Gastrocnemius medialis (tissue), 4 donors: Measurements from ENCODE around the gene FCMR. TPM values are rescaled to one million over a fixed set of nuclear protein-coding genes. Genes with fewer than 3 reads are reported as not detected.
A peak's percentile ranks its signal among the peaks of the same experiment; 100 is the strongest.

Source experiments
- ATAC-seq, 2 donors: fragments of 150-250 bp; one replicate each; pipeline ENCODE4 v1.9.1; 2016
- DNase-seq, 2 donors: peaks; one replicate each; pipeline ENCODE4 v3.0.0-alpha.2; 2019
- H3K27ac ChIP-seq, 4 donors: fragments of 200-600 bp; sonication (generic); 1 replicate in 1 of 4; 2 replicates in 3 of 4; pipeline ENCODE4 v1.5.1; 2016 to 2018; ENCODE audit warnings: mild to moderate bottlenecking in 2 of 4, moderate library complexity in 1 of 4
- H3K27me3 ChIP-seq, 3 donors: fragments of 200-600 bp; sonication (generic) in 2 of 3; 1 replicate in 1 of 3; 2 replicates in 2 of 3; pipeline versions ENCODE4 v1.5.1 to v1.6.0; 2016 to 2019; ENCODE audit warnings: mild to moderate bottlenecking in 1 of 3, moderate library complexity in 1 of 3
- H3K36me3 ChIP-seq, 2 donors: fragments of 200-600 bp; sonication (generic) in 1 of 2; one replicate each; pipeline ENCODE4 v1.5.1; 2017 to 2018
- H3K4me1 ChIP-seq, 2 donors: fragments of 200-600 bp; sonication (generic) in 1 of 2; one replicate each; pipeline ENCODE4 v1.5.1; 2016 to 2017; ENCODE audit warnings: mild to moderate bottlenecking in 2 of 2
- H3K4me3 ChIP-seq, 4 donors: fragments of 200-600 bp; sonication (generic) in 3 of 4; 1 replicate in 1 of 4; 2 replicates in 3 of 4; pipeline ENCODE4 v1.5.1; 2016 to 2019; ENCODE audit warnings: mild to moderate bottlenecking in 2 of 4
- H3K9me3 ChIP-seq, 3 donors: fragments of 200-600 bp; sonication (generic) in 2 of 3; 1 replicate in 1 of 3; 2 replicates in 2 of 3; pipeline ENCODE4 v1.5.1; 2016 to 2019
- CTCF ChIP-seq, 5 experiments: fragments of 450-650 bp in 3 of 5; fragments of 200-600 bp in 2 of 5; sonication (generic) in 2 of 5; IDR thresholded peaks in 4 of 5; conservative IDR thresholded peaks in 1 of 5; 1 replicate in 4 of 5; 2 replicates in 1 of 5; pipeline ENCODE4 v1.5.1; 2016 to 2019; ENCODE audit warnings: antibody characterized with exemption in 5 of 5, mild to moderate bottlenecking in 3 of 5, moderate library complexity in 3 of 5
- POLR2A ChIP-seq, 2 donors: fragments of 450-650 bp; IDR thresholded peaks; one replicate each; pipeline ENCODE4 v1.6.1; 2017; ENCODE audit warnings: antibody characterized with exemption in 2 of 2, mild to moderate bottlenecking in 2 of 2, moderate library complexity in 2 of 2
- in situ Hi-C, 4 donors: fragments of 200-750 bp; cut with MboI; loops; one replicate each; pipeline versions ENCODE4 v1.15.0 to v1.8.0; 2017; ENCODE audit warnings: low sequenced_read_pairs in 4 of 4
- intact Hi-C: fragments of 100-400 bp; cut with DNase I; formaldehyde crosslinking; loops from one replicate; pipeline ENCODE4 v1.15.1; 2023; ENCODE audit warnings: low total_unique reads
- total RNA-seq, 4 donors: library from RNA; depleted of rRNA; stranded (reverse); fragments of >200 nt; gene quantifications; one replicate each; pipeline versions ENCODE4 v1.1.0 to v1.2.3, GENCODE V29; 2016

Gene FCMR
- total RNA-seq, result 10 to 100 TPM in 1 of 4 donors, 1 to 10 TPM in 3; 2.1 to 10.2 (median 4.7) TPM

- peak in 1 of 2 donors; percentile 11 for TF ChIP-seq POLR2A (IDR thresholded peaks at IDR 0.05)
- TF ChIP-seq CTCF (IDR thresholded peaks at IDR 0.05 in 4 of 5, conservative IDR thresholded peaks at IDR 0.05 in 1 of 5), result no peak
- no peaks in the 10 kb centered on the region for H3K9me3 ChIP-seq
- H3K4me3 ChIP-seq, result no peak within 1 kb of the TSS
- no peaks in the 10 kb centered on the region for H3K36me3 ChIP-seq
- H3K4me1 ChIP-seq, result peaks cover 0 to 4% of the 10 kb centered on the region in 2 donors
- DNase-seq, result peak in 1 of 2 donors; percentile 26
- intact Hi-C loops (no loop called here), in situ Hi-C loops (no loop called here)
- no peaks in the 10 kb centered on the region for H3K27me3 ChIP-seq
- H3K27ac ChIP-seq, result no peak within 1 kb of the TSS
- no peak for ATAC-seq
These were observed at the start of gene FCMR for GRCh38 chr1:206921772-206922265. TSS of gene FCMR (minus strand) at chr1:206921941. CDS start at chr1:206921854, 87 bp downstream.

- no peaks in the 10 kb centered on the region for H3K36me3 ChIP-seq
- H3K4me1 ChIP-seq, result no peaks in the 10 kb centered on the region
- in situ Hi-C loops, result no loop called here
- no peaks in the 10 kb centered on the region for H3K9me3 ChIP-seq
- H3K4me3 ChIP-seq, result no peak overlapping the region
- no peak overlapping the region for H3K27ac ChIP-seq
- no peaks in the 10 kb centered on the region for H3K27me3 ChIP-seq
- ATAC-seq (no peak), DNase-seq (no peak)
- TF ChIP-seq POLR2A (IDR thresholded peaks at IDR 0.05), result no peak
- no peak for TF ChIP-seq CTCF (IDR thresholded peaks at IDR 0.05 in 4 of 5, conservative IDR thresholded peaks at IDR 0.05 in 1 of 5)
- intact Hi-C loops, result no loop called here
These were observed 49.4 kb upstream of the FCMR start for GRCh38 chr1:206971029-206971655.

GRCh38 chr1:206970446-206970845, 48.7 kb upstream of the FCMR start, which contains the start of gene FCAMR:
TSS of gene FCAMR (minus strand) at chr1:206970460. CDS start at chr1:206970125, 335 bp downstream.
- Histone ChIP-seq H3K36me3 (no peaks in the 10 kb centered on the region), H3K27me3 (no peaks in the 10 kb centered on the region), H3K9me3 (no peaks in the 10 kb centered on the region), H3K27ac (no peak within 1 kb of the TSS), H3K4me1 (no peaks in the 10 kb centered on the region), H3K4me3 (no peak within 1 kb of the TSS)
- DNase-seq (no peak), ATAC-seq (no peak)
- intact Hi-C loops, result no loop called here
- TF ChIP-seq CTCF (IDR thresholded peaks at IDR 0.05 in 4 of 5, conservative IDR thresholded peaks at IDR 0.05 in 1 of 5) (no peak), POLR2A (IDR thresholded peaks at IDR 0.05) (no peak)
- in situ Hi-C loops, result no loop called here

- Histone ChIP-seq H3K27ac (no peak overlapping the region), H3K4me3 (no peak overlapping the region), H3K27me3 (no peaks in the 10 kb centered on the region), H3K9me3 (no peaks in the 10 kb centered on the region), H3K4me1 (no peaks in the 10 kb centered on the region), H3K36me3 (no peaks in the 10 kb centered on the region)
- intact Hi-C loops, result no loop called here
- TF ChIP-seq POLR2A (IDR thresholded peaks at IDR 0.05), result no peak
- ATAC-seq (no peak), DNase-seq (no peak)
- in situ Hi-C loops, result no loop called here
These were observed 47.3 kb upstream of the FCMR start for GRCh38 chr1:206969090-206969489.

GRCh38 chr1:206967096-206967849, 45.5 kb upstream of the FCMR start:
- no peak overlapping the region for H3K4me3 ChIP-seq
- H3K4me1 ChIP-seq, result no peaks in the 10 kb centered on the region
- H3K27ac ChIP-seq, result no peak overlapping the region
- in situ Hi-C loops, result no loop called here
- intact Hi-C loops, result no loop called here
- DNase-seq, result no peak
- ATAC-seq, result no peak
- TF ChIP-seq CTCF (IDR thresholded peaks at IDR 0.05 in 4 of 5, conservative IDR thresholded peaks at IDR 0.05 in 1 of 5), result no peak
- no peak for TF ChIP-seq POLR2A (IDR thresholded peaks at IDR 0.05)
- no peaks in the 10 kb centered on the region for H3K27me3 ChIP-seq
- no peaks in the 10 kb centered on the region for H3K36me3 ChIP-seq
- H3K9me3 ChIP-seq, result no peaks in the 10 kb centered on the region
